ENCODE measurements around the gene SH3TC2. TPM values are rescaled to one million over a fixed set of nuclear protein-coding genes. Genes with fewer than 3 reads are reported as not detected.

Gene SH3TC2
- total RNA-seq, 2 donors from 2014 or later, result 0.72 to 5.6 TPM

GRCh38 chr5:149001162-149001561 lies 61.7 kb downstream of the SH3TC2 start:
- no peaks in the 10 kb centered on the region for H3K36me3 Mint-ChIP-seq (ENCODE audit: low read depth)
- H3K27ac Mint-ChIP-seq, result no peak overlapping the region
- ATAC-seq (no peak), DNase-seq (no peak)
- H3K27me3 Mint-ChIP-seq, result peaks cover 62% of the 10 kb centered on the region
- no peaks in the 10 kb centered on the region for H3K9me3 ChIP-seq (ENCODE audit: control insufficient read depth, low read length, poor library complexity, severe bottlenecking)
- no peak overlapping the region for H3K4me3 Mint-ChIP-seq
- H3K4me1 Mint-ChIP-seq, result peaks cover 4% of the 10 kb centered on the region

- ATAC-seq (no peak), DNase-seq (no peak)
- Mint-ChIP-seq H3K4me1 (peaks cover 4% of the 10 kb centered on the region), H3K27me3 (peaks cover 64% of the 10 kb centered on the region), H3K4me3 (no peak overlapping the region), H3K27ac (no peak overlapping the region), H3K36me3 (ENCODE audit: low read depth) (no peaks in the 10 kb centered on the region)
- H3K9me3 ChIP-seq (ENCODE audit: control insufficient read depth, low read length, poor library complexity, severe bottlenecking), result no peaks in the 10 kb centered on the region
Observed at GRCh38 chr5:148999741-149000140, 63.1 kb downstream of the SH3TC2 start.

GRCh38 chr5:148998174-148998797 lies 64.6 kb downstream of the SH3TC2 start:
- DNase-seq (peak in 1 of 3 donors; percentile 11), ATAC-seq (peak; percentile 72)

GRCh38 chr5:148996270-148996669 lies 66.6 kb downstream of the SH3TC2 start:
- no peak for ATAC-seq
- no peak for DNase-seq
- Mint-ChIP-seq H3K4me3 (no peak overlapping the region), H3K36me3 (ENCODE audit: low read depth) (no peaks in the 10 kb centered on the region), H3K27ac (peak overlapping the region; percentile 71), H3K4me1 (peaks cover 2% of the 10 kb centered on the region), H3K27me3 (peaks cover 55% of the 10 kb centered on the region)
- no peaks in the 10 kb centered on the region for H3K9me3 ChIP-seq (ENCODE audit: control insufficient read depth, low read length, poor library complexity, severe bottlenecking)

More at GRCh38 chr5:148998174-148998797, 64.6 kb downstream of the SH3TC2 start:
- peaks cover 4% of the 10 kb centered on the region for H3K4me1 Mint-ChIP-seq
- no peaks in the 10 kb centered on the region for H3K36me3 Mint-ChIP-seq (ENCODE audit: low read depth)
- peaks cover 57% of the 10 kb centered on the region for H3K27me3 Mint-ChIP-seq
- no peaks in the 10 kb centered on the region for H3K9me3 ChIP-seq (ENCODE audit: control insufficient read depth, low read length, poor library complexity, severe bottlenecking)
- H3K4me3 Mint-ChIP-seq, result no peak overlapping the region
- no peak overlapping the region for H3K27ac Mint-ChIP-seq

- peaks cover 51% of the 10 kb centered on the region for H3K27me3 Mint-ChIP-seq
- no peak overlapping the region for H3K4me3 Mint-ChIP-seq
- DNase-seq (no peak), ATAC-seq (no peak)
- peaks cover 2% of the 10 kb centered on the region for H3K4me1 Mint-ChIP-seq
- H3K27ac Mint-ChIP-seq, result peak overlapping the region; percentile 71
- H3K9me3 ChIP-seq (ENCODE audit: control insufficient read depth, low read length, poor library complexity, severe bottlenecking), result no peaks in the 10 kb centered on the region
- H3K36me3 Mint-ChIP-seq (ENCODE audit: low read depth), result no peaks in the 10 kb centered on the region
Observed at GRCh38 chr5:148995791-148996190, 67.1 kb downstream of the SH3TC2 start.

- DNase-seq (no peak), ATAC-seq (no peak)
- H3K36me3 Mint-ChIP-seq (ENCODE audit: low read depth), result no peaks in the 10 kb centered on the region
- peaks cover 2% of the 10 kb centered on the region for H3K4me1 Mint-ChIP-seq
- peaks cover 54% of the 10 kb centered on the region for H3K27me3 Mint-ChIP-seq
- H3K9me3 ChIP-seq (ENCODE audit: control insufficient read depth, low read length, poor library complexity, severe bottlenecking), result no peaks in the 10 kb centered on the region
- H3K27ac Mint-ChIP-seq, result no peak overlapping the region
- H3K4me3 Mint-ChIP-seq, result no peak overlapping the region
Observed at GRCh38 chr5:148993283-148993936, 69.5 kb downstream of the SH3TC2 start.

- H3K4me1 Mint-ChIP-seq, result no peaks in the 10 kb centered on the region
- H3K36me3 Mint-ChIP-seq (ENCODE audit: low read depth), result no peaks in the 10 kb centered on the region
- no peak for ATAC-seq
- H3K9me3 ChIP-seq (ENCODE audit: control insufficient read depth, low read length, poor library complexity, severe bottlenecking), result no peaks in the 10 kb centered on the region
- peaks cover 51% of the 10 kb centered on the region for H3K27me3 Mint-ChIP-seq
- no peak overlapping the region for H3K4me3 Mint-ChIP-seq
- no peak overlapping the region for H3K27ac Mint-ChIP-seq
- DNase-seq, result no peak
Observed at GRCh38 chr5:148992265-148992664, 70.6 kb downstream of the SH3TC2 start.

GRCh38 chr5:148991566-148991965 lies 71.3 kb downstream of the SH3TC2 start:
- ATAC-seq, result no peak
- no peaks in the 10 kb centered on the region for H3K9me3 ChIP-seq (ENCODE audit: control insufficient read depth, low read length, poor library complexity, severe bottlenecking)
- Mint-ChIP-seq H3K4me1 (no peaks in the 10 kb centered on the region), H3K36me3 (ENCODE audit: low read depth) (no peaks in the 10 kb centered on the region), H3K4me3 (no peak overlapping the region), H3K27me3 (peaks cover 44% of the 10 kb centered on the region), H3K27ac (no peak overlapping the region)
- DNase-seq, result no peak

GRCh38 chr5:148990817-148991216 lies 72.0 kb downstream of the SH3TC2 start:
- Mint-ChIP-seq H3K27ac (no peak overlapping the region), H3K36me3 (ENCODE audit: low read depth) (no peaks in the 10 kb centered on the region), H3K4me1 (no peaks in the 10 kb centered on the region), H3K27me3 (peaks cover 37% of the 10 kb centered on the region), H3K4me3 (no peak overlapping the region)
- H3K9me3 ChIP-seq (ENCODE audit: control insufficient read depth, low read length, poor library complexity, severe bottlenecking), result peaks cover 3% of the 10 kb centered on the region
- ATAC-seq (no peak), DNase-seq (no peak)

- Mint-ChIP-seq H3K27ac (no peak overlapping the region), H3K4me3 (no peak overlapping the region), H3K36me3 (ENCODE audit: low read depth) (no peaks in the 10 kb centered on the region), H3K4me1 (no peaks in the 10 kb centered on the region), H3K27me3 (peaks cover 32% of the 10 kb centered on the region)
- DNase-seq (no peak), ATAC-seq (no peak)
- H3K9me3 ChIP-seq (ENCODE audit: control insufficient read depth, low read length, poor library complexity, severe bottlenecking), result peaks cover 3% of the 10 kb centered on the region
Observed at GRCh38 chr5:148989567-148989966, 73.3 kb downstream of the SH3TC2 start.

- H3K9me3 ChIP-seq (ENCODE audit: control insufficient read depth, low read length, poor library complexity, severe bottlenecking), result peaks cover 3% of the 10 kb centered on the region
- Mint-ChIP-seq H3K4me1 (no peaks in the 10 kb centered on the region), H3K36me3 (ENCODE audit: low read depth) (no peaks in the 10 kb centered on the region), H3K27me3 (peaks cover 32% of the 10 kb centered on the region), H3K27ac (no peak overlapping the region), H3K4me3 (no peak overlapping the region)
- DNase-seq, result no peak
- no peak for ATAC-seq
Observed at GRCh38 chr5:148988328-148988727, 74.5 kb downstream of the SH3TC2 start.

GRCh38 chr5:148986636-148987035 lies 76.2 kb downstream of the SH3TC2 start:
- ATAC-seq (no peak), DNase-seq (no peak)
- Mint-ChIP-seq H3K4me1 (no peaks in the 10 kb centered on the region), H3K27me3 (peaks cover 26% of the 10 kb centered on the region), H3K36me3 (ENCODE audit: low read depth) (no peaks in the 10 kb centered on the region), H3K27ac (no peak overlapping the region), H3K4me3 (no peak overlapping the region)
- H3K9me3 ChIP-seq (ENCODE audit: control insufficient read depth, low read length, poor library complexity, severe bottlenecking), result peaks cover 3% of the 10 kb centered on the region

GRCh38 chr5:148984345-148984744 lies 78.5 kb downstream of the SH3TC2 start:
- no peak overlapping the region for H3K27ac Mint-ChIP-seq
- peaks cover 3% of the 10 kb centered on the region for H3K9me3 ChIP-seq (ENCODE audit: control insufficient read depth, low read length, poor library complexity, severe bottlenecking)
- H3K36me3 Mint-ChIP-seq (ENCODE audit: low read depth), result no peaks in the 10 kb centered on the region
- H3K4me1 Mint-ChIP-seq, result no peaks in the 10 kb centered on the region
- H3K4me3 Mint-ChIP-seq, result no peak overlapping the region
- ATAC-seq (no peak), DNase-seq (no peak)
- H3K27me3 Mint-ChIP-seq, result peaks cover 23% of the 10 kb centered on the region

GRCh38 chr5:148981353-148981752 lies 81.5 kb downstream of the SH3TC2 start:
- ATAC-seq (no peak), DNase-seq (no peak)
- Mint-ChIP-seq H3K4me1 (no peaks in the 10 kb centered on the region), H3K4me3 (no peak overlapping the region), H3K27ac (no peak overlapping the region), H3K36me3 (ENCODE audit: low read depth) (no peaks in the 10 kb centered on the region), H3K27me3 (peaks cover 18% of the 10 kb centered on the region)
- peaks cover 2% of the 10 kb centered on the region for H3K9me3 ChIP-seq (ENCODE audit: control insufficient read depth, low read length, poor library complexity, severe bottlenecking)
